GM23248 (cell line): Measurements from ENCODE around the gene TENM3. TPM values are rescaled to one million over a fixed set of nuclear protein-coding genes. Genes with fewer than 3 reads are reported as not detected.

ENCODE experiments used
- DNase-seq: peaks from one replicate; pipeline ENCODE4 v3.0.0-alpha.2; 2015
- H2AFZ ChIP-seq: fragments of 200-600 bp; sonication (generic); 2 replicates; pipeline ENCODE4 v1.6.1; 2016; ENCODE audit warnings: antibody characterized with exemption
- H3F3A ChIP-seq: fragments of 200-600 bp; sonication (generic); 2 replicates; pipeline ENCODE4 v1.6.1; 2016; ENCODE audit warnings: mild to moderate bottlenecking, antibody characterized with exemption, mixed run types; ENCODE audit not compliant: insufficient read depth
- H3K27ac ChIP-seq: fragments of 200-600 bp; sonication (generic); 2 replicates; pipeline ENCODE4 v1.5.1; 2016; ENCODE audit warnings: mild to moderate bottlenecking
- H3K27me3 ChIP-seq: fragments of 200-600 bp; sonication (generic); replicated peaks from 2 replicates; pipeline ENCODE4 v1.6.1; 2016; ENCODE audit warnings: mild to moderate bottlenecking; ENCODE audit not compliant: insufficient read depth
- H3K36me3 ChIP-seq: fragments of 200-600 bp; sonication (generic); 2 replicates; pipeline ENCODE4 v1.6.1; 2016; ENCODE audit warnings: low read depth, mild to moderate bottlenecking
- H3K4me1 ChIP-seq: fragments of 200-600 bp; sonication (generic); 2 replicates; pipeline ENCODE4 v1.6.1; 2016; ENCODE audit warnings: mild to moderate bottlenecking; ENCODE audit not compliant: insufficient read depth
- H3K4me2 ChIP-seq: fragments of 200-600 bp; sonication (generic); one replicate; pipeline ENCODE4 v1.6.1; 2016; ENCODE audit warnings: mild to moderate bottlenecking; ENCODE audit not compliant: unreplicated experiment
- H3K4me3 ChIP-seq: fragments of 200-600 bp; sonication (generic); 2 replicates; pipeline ENCODE4 v1.5.1; 2016; ENCODE audit warnings: mild to moderate bottlenecking
- H3K79me2 ChIP-seq: fragments of 200-600 bp; sonication (generic); 2 replicates; pipeline ENCODE4 v1.6.1; 2016; ENCODE audit warnings: mild to moderate bottlenecking; ENCODE audit not compliant: insufficient read depth
- H3K9ac ChIP-seq: fragments of 200-600 bp; sonication (generic); 2 replicates; pipeline ENCODE4 v1.6.1; 2016; ENCODE audit warnings: mild to moderate bottlenecking
- H3K9me2 ChIP-seq: fragments of 200-600 bp; sonication (generic); 2 replicates; pipeline ENCODE4 v1.6.1; 2016; ENCODE audit warnings: mixed run types, mild to moderate bottlenecking, moderate library complexity; ENCODE audit not compliant: insufficient read depth
- H3K9me3 ChIP-seq: fragments of 200-600 bp; sonication (generic); one replicate; pipeline ENCODE4 v1.6.1; 2017; ENCODE audit warnings: low read depth
- H4K20me1 ChIP-seq: fragments of 200-600 bp; sonication (generic); 2 replicates; pipeline ENCODE4 v1.6.0; 2016; ENCODE audit not compliant: insufficient read depth
- EZH2 ChIP-seq: fragments of 200-600 bp; sonication (generic); IDR thresholded peaks from 2 replicates; pipeline ENCODE4 v1.6.1; 2018; ENCODE audit warnings: antibody characterized with exemption, mild to moderate bottlenecking; ENCODE audit not compliant: insufficient read depth, poor library complexity, severe bottlenecking
- EZH2phosphoT487 ChIP-seq: fragments of 200-600 bp; sonication (generic); IDR thresholded peaks from 2 replicates; pipeline ENCODE4 v1.6.1; 2018; ENCODE audit warnings: antibody characterized with exemption, moderate library complexity, mild to moderate bottlenecking, low read depth; ENCODE audit not compliant: insufficient read depth
- WGBS, 2 experiments: methylation state at CpG; one replicate each; pipeline ENCODE4 v1.1.6; 2015 to 2017; ENCODE audit warnings: low lambda C conversion rate in 2 of 2, low coverage in 1 of 2; ENCODE audit errors: missing lambda C conversion rate in 2 of 2; 5-methylcytosine and 5-hydroxymethylcytosine counted together
- in situ Hi-C: fragments of 300-500 bp; cut with MboI; formaldehyde crosslinking; loops from 2 replicates; pipeline ENCODE4 v1.15.0; 2020
- polyA plus RNA-seq: library from polyadenylated mRNA; unstranded; fragments of >200 nt; fragmentation: Nextera tagmentation; extraction: Ambion mirVana; gene quantifications from 2 replicates; pipeline ENCODE4 v1.2.1, GENCODE V29; 2016
- total RNA-seq: library from RNA; depleted of rRNA; stranded (reverse); fragments of >200 nt; shearing (Covaris generic); gene quantifications from 2 replicates; pipeline ENCODE4 v1.2.3, GENCODE V29; 2014

Gene TENM3
- total and polyA plus RNA-seq, 2 experiments from 2014 or later: 0.83 to 8.1 TPM

- Histone ChIP-seq H3K4me2 (no peak overlapping the region), H3F3A (no peaks in the 10 kb centered on the region), H3K4me3 (no peak overlapping the region), H3K9me3 (no peaks in the 10 kb centered on the region), H3K27ac (no peak overlapping the region), H3K36me3 (no peaks in the 10 kb centered on the region), H3K9me2 (no peaks in the 10 kb centered on the region), H3K9ac (no peak overlapping the region), H3K79me2 (no peaks in the 10 kb centered on the region), H2AFZ (no peak overlapping the region), H4K20me1 (no peaks in the 10 kb centered on the region), H3K4me1 (no peaks in the 10 kb centered on the region), H3K27me3 (no peaks in the 10 kb centered on the region)
- no peak for TF ChIP-seq EZH2phosphoT487
- no peak for TF ChIP-seq EZH2
- DNase-seq: no peak
- in situ Hi-C loops: no loop called here
- 43 to 52% methylated on average over 5 of the region's 5 CpGs for WGBS, 2 experiments
These were observed 60.6 kb downstream of the TENM3 start for GRCh38 chr4:182303847-182304246.

GRCh38 chr4:182306792-182307507 lies 63.7 kb downstream of the TENM3 start:
- Histone ChIP-seq H3K36me3 (no peaks in the 10 kb centered on the region), H3K9me2 (no peaks in the 10 kb centered on the region), H2AFZ (no peak overlapping the region), H3K4me3 (no peak overlapping the region), H3K4me2 (no peak overlapping the region), H3K79me2 (no peaks in the 10 kb centered on the region), H3K27ac (no peak overlapping the region), H4K20me1 (no peaks in the 10 kb centered on the region), H3K9me3 (no peaks in the 10 kb centered on the region), H3K4me1 (no peaks in the 10 kb centered on the region), H3F3A (no peaks in the 10 kb centered on the region), H3K27me3 (no peaks in the 10 kb centered on the region), H3K9ac (no peak overlapping the region)
- 6 to 13% methylated on average over 4 of the region's 4 CpGs for WGBS, 2 experiments
- DNase-seq: no peak
- TF ChIP-seq EZH2 (no peak), EZH2phosphoT487 (no peak)
- in situ Hi-C loops: no loop called here

- Histone ChIP-seq H2AFZ (no peak overlapping the region), H3K27me3 (no peaks in the 10 kb centered on the region), H3K79me2 (no peaks in the 10 kb centered on the region), H3K4me1 (no peaks in the 10 kb centered on the region), H3K27ac (no peak overlapping the region), H3K4me3 (no peak overlapping the region), H4K20me1 (no peaks in the 10 kb centered on the region), H3K9ac (no peak overlapping the region), H3K36me3 (no peaks in the 10 kb centered on the region), H3K9me2 (no peaks in the 10 kb centered on the region), H3K4me2 (no peak overlapping the region), H3F3A (no peaks in the 10 kb centered on the region), H3K9me3 (no peaks in the 10 kb centered on the region)
- WGBS, 2 experiments: 47 to 48% methylated on average over 2 of the region's 2 CpGs
- in situ Hi-C loops: no loop called here
- TF ChIP-seq EZH2phosphoT487: no peak
- no peak for TF ChIP-seq EZH2
- peak; percentile 12 for DNase-seq
These were observed 64.5 kb downstream of the TENM3 start for GRCh38 chr4:182307746-182308145.

- H3K79me2 ChIP-seq: no peaks in the 10 kb centered on the region
- DNase-seq: no peak
- H3K9me3 ChIP-seq: no peaks in the 10 kb centered on the region
- H3F3A ChIP-seq: no peaks in the 10 kb centered on the region
- H3K4me2 ChIP-seq: no peak overlapping the region
- 2 to 6% methylated on average over 1 of the region's 1 CpG for WGBS, 2 experiments
- H3K27ac ChIP-seq: no peak overlapping the region
- no peak overlapping the region for H3K9ac ChIP-seq
- TF ChIP-seq EZH2 (no peak), EZH2phosphoT487 (no peak)
- H3K36me3 ChIP-seq: no peaks in the 10 kb centered on the region
- in situ Hi-C loops: no loop called here
- H4K20me1 ChIP-seq: no peaks in the 10 kb centered on the region
- H3K4me3 ChIP-seq: no peak overlapping the region
- H2AFZ ChIP-seq: no peak overlapping the region
- H3K27me3 ChIP-seq: no peaks in the 10 kb centered on the region
- H3K9me2 ChIP-seq: no peaks in the 10 kb centered on the region
- no peaks in the 10 kb centered on the region for H3K4me1 ChIP-seq
These were observed 66.7 kb downstream of the TENM3 start for GRCh38 chr4:182309877-182310276.
